ENCODE measurements around the gene SLC35F3. TPM values are rescaled to one million over a fixed set of nuclear protein-coding genes. Genes with fewer than 3 reads are reported as not detected.
"Not testable (repeated sequence)": the region's sequence is repeated elsewhere in the genome, so short reads cannot be mapped to it uniquely, and the experiment has no call there.

Gene SLC35F3
- polyA plus RNA-seq, 4 donors: 0.07 to 0.46 TPM; not detected in 2

DNA sequence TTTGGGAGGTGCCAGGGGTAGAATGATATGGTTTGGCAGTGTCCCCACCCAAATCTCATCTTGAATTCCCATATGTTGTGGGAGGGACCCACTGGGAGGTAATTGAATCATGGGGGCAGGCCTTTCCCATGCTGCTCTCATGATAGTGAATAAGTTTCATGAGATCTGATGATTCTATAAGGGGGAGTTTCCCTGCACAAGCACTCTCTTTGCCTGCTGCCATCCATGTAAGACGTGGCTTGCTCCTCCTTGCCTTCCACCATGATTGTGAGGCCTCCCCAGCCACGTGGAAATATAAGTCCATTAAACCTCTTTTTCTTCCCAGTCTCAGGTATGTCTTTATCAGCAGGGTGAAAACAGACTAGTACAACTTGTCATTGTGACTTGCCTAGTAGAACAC, 307.4 kb downstream of the SLC35F3 start:
- H3K4me1 ChIP-seq (ENCODE audit: control insufficient read depth in 3 of 3, insufficient read depth in 2 of 3, low read depth in 1 of 3, low read length in 2 of 3); H3K27ac ChIP-seq (ENCODE audit: low read depth in 1 of 3, low read length in 2 of 3); DNase-seq; H3K9me3 ChIP-seq (ENCODE audit: control insufficient read depth in 2 of 2, insufficient read depth in 1 of 2, low read depth in 1 of 2, low read length in 1 of 2); FAIRE-seq; H3K36me3 ChIP-seq (ENCODE audit: control insufficient read depth in 3 of 3, insufficient read depth in 2 of 3, low read depth in 1 of 3, low read length in 3 of 3); H3K4me3 ChIP-seq (ENCODE audit: low read depth in 1 of 3, low read length in 3 of 3): not testable (repeated sequence)
- peaks cover 3 to 36% (median 10%) of the 10 kb centered on the region in 3 donors for H3K27me3 ChIP-seq (ENCODE audit: control insufficient read depth in 3 of 3, insufficient read depth in 3 of 3, low read length in 3 of 3)
- 53 to 79% (median 57%) methylated on average over 2 of the region's 2 CpGs for WGBS, 3 donors

DNA sequence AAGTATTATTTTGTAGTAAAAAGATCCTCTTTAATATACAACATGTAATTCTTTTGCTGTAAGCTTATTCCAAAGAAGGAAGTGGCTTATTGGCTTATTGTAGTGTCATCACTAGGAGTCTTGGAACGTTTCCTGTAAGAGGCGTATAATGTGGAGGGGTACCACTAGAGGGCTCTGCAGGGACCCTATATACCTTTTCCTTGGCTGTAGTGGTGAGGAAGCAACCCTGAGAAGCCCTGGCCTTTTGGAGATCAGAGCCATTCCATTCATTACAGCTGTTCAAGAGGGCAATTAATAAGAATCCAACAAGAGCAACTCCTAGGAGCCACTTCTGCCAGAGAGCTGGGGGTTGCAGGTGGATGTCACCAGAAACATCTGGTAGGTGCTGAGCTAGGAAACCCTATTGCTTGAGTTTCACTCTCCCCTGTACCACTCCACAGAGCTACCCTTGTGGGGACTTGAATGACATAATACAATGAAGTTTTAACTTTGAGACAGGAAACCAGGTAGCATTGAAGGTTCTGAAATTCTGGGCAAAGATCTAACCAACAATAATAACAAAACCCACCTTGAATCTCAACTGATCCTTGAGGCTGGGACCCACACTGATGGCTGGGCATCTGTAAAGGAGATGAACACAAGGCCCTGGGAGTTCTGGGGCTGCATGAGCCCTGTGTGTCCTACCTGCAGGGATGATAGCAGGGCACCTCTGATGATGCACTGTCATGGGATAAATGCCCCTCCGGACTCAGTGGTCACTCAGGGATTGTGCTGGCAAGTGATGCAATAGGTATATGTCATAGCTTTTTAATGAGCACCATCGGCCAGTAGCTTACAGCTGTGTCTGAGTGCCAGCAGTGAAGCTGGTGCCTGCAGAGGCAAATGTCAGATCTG, 308.5 kb downstream of the SLC35F3 start:
- Histone ChIP-seq H3K36me3 (ENCODE audit: control insufficient read depth in 3 of 3, insufficient read depth in 2 of 3, low read depth in 1 of 3, low read length in 3 of 3) (no peaks in the 10 kb centered on the region), H3K9me3 (ENCODE audit: control insufficient read depth in 2 of 2, insufficient read depth in 1 of 2, low read depth in 1 of 2, low read length in 1 of 2) (no peaks in the 10 kb centered on the region), H3K27me3 (ENCODE audit: control insufficient read depth in 3 of 3, insufficient read depth in 3 of 3, low read length in 3 of 3) (peaks cover 3 to 36% (median 10%) of the 10 kb centered on the region in 3 donors), H3K4me1 (ENCODE audit: control insufficient read depth in 3 of 3, insufficient read depth in 2 of 3, low read depth in 1 of 3, low read length in 2 of 3) (no peaks in the 10 kb centered on the region), H3K4me3 (ENCODE audit: low read depth in 1 of 3, low read length in 3 of 3) (no peak overlapping the region), H3K27ac (ENCODE audit: low read depth in 1 of 3, low read length in 2 of 3) (no peak overlapping the region)
- no peak for FAIRE-seq
- DNase-seq: peak; percentile 26 to 50
- WGBS, 3 donors: 41 to 48% (median 45%) methylated on average over 4 of the region's 4 CpGs

DNA sequence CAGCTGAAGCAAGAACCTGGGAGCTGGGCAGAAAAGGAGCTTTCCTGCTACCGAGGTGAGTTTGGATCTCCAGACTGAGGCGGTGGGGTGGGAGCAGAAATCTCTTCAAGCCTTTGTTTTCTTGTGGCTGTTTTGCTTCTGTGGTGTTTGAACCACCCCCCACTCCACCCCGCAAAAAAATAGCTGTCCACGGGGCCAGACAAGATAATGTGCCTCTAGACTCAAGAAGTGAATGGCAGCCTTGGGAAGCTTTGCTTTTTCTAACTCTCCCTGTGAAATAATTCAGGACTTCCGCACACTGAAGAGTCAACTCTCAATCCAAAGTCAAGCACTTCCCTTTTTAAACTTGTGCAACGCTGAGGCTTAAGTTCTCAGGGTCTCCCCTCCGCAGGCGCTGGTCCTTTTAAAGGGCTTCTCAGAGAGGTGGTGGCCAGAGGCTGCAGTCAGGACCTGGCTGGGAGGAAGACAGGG, 309.2 kb downstream of the SLC35F3 start:
- no peaks in the 10 kb centered on the region for H3K9me3 ChIP-seq (ENCODE audit: control insufficient read depth in 2 of 2, insufficient read depth in 1 of 2, low read depth in 1 of 2, low read length in 1 of 2)
- H3K27me3 ChIP-seq (ENCODE audit: control insufficient read depth in 3 of 3, insufficient read depth in 3 of 3, low read length in 3 of 3): peaks cover 3 to 36% (median 10%) of the 10 kb centered on the region in 3 donors
- H3K4me1 ChIP-seq (ENCODE audit: control insufficient read depth in 3 of 3, insufficient read depth in 2 of 3, low read depth in 1 of 3, low read length in 2 of 3): no peaks in the 10 kb centered on the region
- no peak overlapping the region for H3K27ac ChIP-seq (ENCODE audit: low read depth in 1 of 3, low read length in 2 of 3)
- peak overlapping the region in 1 of 3 donors; percentile 15 for H3K4me3 ChIP-seq (ENCODE audit: low read depth in 1 of 3, low read length in 3 of 3)
- no peaks in the 10 kb centered on the region for H3K36me3 ChIP-seq (ENCODE audit: control insufficient read depth in 3 of 3, insufficient read depth in 2 of 3, low read depth in 1 of 3, low read length in 3 of 3)
- FAIRE-seq (no peak), DNase-seq (no peak)
- 23 to 26% (median 25%) methylated on average over 8 of the region's 8 CpGs for WGBS, 3 donors

- peak; percentile 1 to 44 for DNase-seq
- Histone ChIP-seq H3K4me3 (ENCODE audit: low read depth in 1 of 3, low read length in 3 of 3) (peak overlapping the region in 2 of 3 donors; percentile 15 to 27), H3K27ac (ENCODE audit: low read depth in 1 of 3, low read length in 2 of 3) (no peak overlapping the region), H3K27me3 (ENCODE audit: control insufficient read depth in 3 of 3, insufficient read depth in 3 of 3, low read length in 3 of 3) (peaks cover 3 to 36% (median 10%) of the 10 kb centered on the region in 3 donors), H3K4me1 (ENCODE audit: control insufficient read depth in 3 of 3, insufficient read depth in 2 of 3, low read depth in 1 of 3, low read length in 2 of 3) (no peaks in the 10 kb centered on the region), H3K9me3 (ENCODE audit: control insufficient read depth in 2 of 2, insufficient read depth in 1 of 2, low read depth in 1 of 2, low read length in 1 of 2) (no peaks in the 10 kb centered on the region), H3K36me3 (ENCODE audit: control insufficient read depth in 3 of 3, insufficient read depth in 2 of 3, low read depth in 1 of 3, low read length in 3 of 3) (no peaks in the 10 kb centered on the region)
- no peak for FAIRE-seq
- WGBS, 3 donors: 1 to 2% (median 1%) methylated on average over 55 to 69 of the region's 69 CpGs
Observed at GRCh38 chr1:234214129-234214910, 309.8 kb downstream of the SLC35F3 start.

- peak overlapping the region in 1 of 3 donors; percentile 13 for H3K4me3 ChIP-seq (ENCODE audit: low read depth in 1 of 3, low read length in 3 of 3)
- 26 to 39% (median 34%) methylated on average over 20 of the region's 20 CpGs for WGBS, 3 donors
- FAIRE-seq (no peak), DNase-seq (peak; percentile 17 to 24)
- no peak overlapping the region for H3K27ac ChIP-seq (ENCODE audit: low read depth in 1 of 3, low read length in 2 of 3)
- H3K27me3 ChIP-seq (ENCODE audit: control insufficient read depth in 3 of 3, insufficient read depth in 3 of 3, low read length in 3 of 3): peaks cover 3 to 36% (median 10%) of the 10 kb centered on the region in 3 donors
- H3K4me1 ChIP-seq (ENCODE audit: control insufficient read depth in 3 of 3, insufficient read depth in 2 of 3, low read depth in 1 of 3, low read length in 2 of 3): no peaks in the 10 kb centered on the region
- no peaks in the 10 kb centered on the region for H3K9me3 ChIP-seq (ENCODE audit: control insufficient read depth in 2 of 2, insufficient read depth in 1 of 2, low read depth in 1 of 2, low read length in 1 of 2)
- no peaks in the 10 kb centered on the region for H3K36me3 ChIP-seq (ENCODE audit: control insufficient read depth in 3 of 3, insufficient read depth in 2 of 3, low read depth in 1 of 3, low read length in 3 of 3)
Observed at GRCh38 chr1:234214911-234215892, 310.7 kb downstream of the SLC35F3 start.

GRCh38 chr1:234216116-234216703, 311.7 kb downstream of the SLC35F3 start:
- Histone ChIP-seq H3K4me3 (ENCODE audit: low read depth in 1 of 3, low read length in 3 of 3) (no peak overlapping the region), H3K36me3 (ENCODE audit: control insufficient read depth in 3 of 3, insufficient read depth in 2 of 3, low read depth in 1 of 3, low read length in 3 of 3) (no peaks in the 10 kb centered on the region), H3K27ac (ENCODE audit: low read depth in 1 of 3, low read length in 2 of 3) (no peak overlapping the region), H3K4me1 (ENCODE audit: control insufficient read depth in 3 of 3, insufficient read depth in 2 of 3, low read depth in 1 of 3, low read length in 2 of 3) (no peaks in the 10 kb centered on the region), H3K9me3 (ENCODE audit: control insufficient read depth in 2 of 2, insufficient read depth in 1 of 2, low read depth in 1 of 2, low read length in 1 of 2) (no peaks in the 10 kb centered on the region), H3K27me3 (ENCODE audit: control insufficient read depth in 3 of 3, insufficient read depth in 3 of 3, low read length in 3 of 3) (peaks cover 3 to 39% (median 10%) of the 10 kb centered on the region in 3 donors)
- FAIRE-seq (no peak), DNase-seq (no peak)
- WGBS, 3 donors: 53 to 63% (median 56%) methylated on average over 8 of the region's 8 CpGs

DNA sequence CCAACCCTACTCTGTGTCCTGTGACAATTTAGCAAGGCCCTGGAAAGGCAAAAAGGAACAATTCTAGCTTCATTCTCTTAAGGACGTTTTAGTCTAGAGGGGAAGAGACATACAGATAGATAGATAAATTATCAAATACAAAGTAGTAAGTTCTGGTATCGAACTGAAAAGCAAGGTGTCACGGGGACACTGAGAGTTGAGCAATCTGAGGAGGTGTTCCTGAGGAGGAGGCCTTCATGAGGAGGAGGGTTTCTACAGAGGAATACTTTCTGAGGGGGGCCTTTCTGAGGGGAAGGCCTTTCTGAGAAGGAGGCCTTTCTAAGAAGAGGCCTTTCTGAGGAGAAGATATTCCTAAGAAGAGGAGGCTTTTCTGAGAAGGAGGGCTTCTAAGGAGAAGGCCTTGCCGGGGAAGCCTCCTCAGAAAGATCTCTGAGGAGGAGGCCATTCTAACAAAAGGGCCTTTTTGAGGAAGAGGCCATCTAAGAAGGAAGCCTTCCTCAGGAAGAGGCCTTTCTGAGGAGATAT, 312.9 kb downstream of the SLC35F3 start:
- no peak overlapping the region for H3K27ac ChIP-seq (ENCODE audit: low read depth in 1 of 3, low read length in 2 of 3)
- H3K4me3 ChIP-seq (ENCODE audit: low read depth in 1 of 3, low read length in 3 of 3): no peak overlapping the region
- no peaks in the 10 kb centered on the region for H3K36me3 ChIP-seq (ENCODE audit: control insufficient read depth in 3 of 3, insufficient read depth in 2 of 3, low read depth in 1 of 3, low read length in 3 of 3)
- peaks cover 3 to 39% (median 8%) of the 10 kb centered on the region in 3 donors for H3K27me3 ChIP-seq (ENCODE audit: control insufficient read depth in 3 of 3, insufficient read depth in 3 of 3, low read length in 3 of 3)
- no peak for FAIRE-seq
- no peaks in the 10 kb centered on the region for H3K4me1 ChIP-seq (ENCODE audit: control insufficient read depth in 3 of 3, insufficient read depth in 2 of 3, low read depth in 1 of 3, low read length in 2 of 3)
- no peaks in the 10 kb centered on the region for H3K9me3 ChIP-seq (ENCODE audit: control insufficient read depth in 2 of 2, insufficient read depth in 1 of 2, low read depth in 1 of 2, low read length in 1 of 2)
- WGBS, 3 donors: 72 to 82% (median 75%) methylated on average over 4 of the region's 4 CpGs
- DNase-seq: no peak
